M059J (cell line): ENCODE measurements around the gene UBE2O. TPM values are rescaled to one million over a fixed set of nuclear protein-coding genes. Genes with fewer than 3 reads are reported as not detected.
A peak's percentile ranks its signal among the peaks of the same experiment; 100 is the strongest.

Source experiments
- DNase-seq: peaks from one replicate; pipeline ENCODE4 v3.0.0-alpha.2; 2012; ENCODE audit warnings: low read depth
- total RNA-seq: library from RNA; depleted of rRNA; stranded (reverse); fragments of >200 nt; shearing (Covaris generic); gene quantifications from 2 replicates; pipeline ENCODE4 v1.2.3, GENCODE V29; 2014

UBE2O gene
- total RNA-seq, 1 experiment from 2014 or later = 18.5 TPM

DNA sequence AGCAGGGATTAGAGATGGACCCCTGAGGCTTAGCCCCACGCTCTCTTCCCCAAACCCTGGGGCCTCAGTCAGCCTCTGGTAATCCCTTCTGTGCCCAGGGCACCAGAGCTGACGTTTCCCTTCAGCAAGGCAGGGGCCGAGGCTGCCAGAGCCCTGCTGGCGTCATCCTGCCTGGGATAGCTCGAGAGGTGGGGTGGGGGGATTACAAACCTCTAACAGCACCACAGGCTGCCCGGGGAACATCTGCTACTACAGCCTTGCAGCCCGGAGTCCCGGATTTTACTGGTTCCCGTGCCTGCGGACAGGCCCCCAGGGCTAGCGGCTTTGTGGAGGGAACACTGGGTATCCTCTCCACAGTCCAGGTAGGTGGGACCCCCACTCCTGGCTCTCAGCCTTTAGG lies 14.4 kb upstream of the UBE2O start, which contains the start of gene AANAT:
Gene AANAT, plus strand, starts transcription at position 238 of the 400 bp plus-strand sequence. CDS start 1,144 bp downstream, outside the sequence.
- no peak for DNase-seq

- DNase-seq = no peak
These were observed 13.8 kb upstream of the UBE2O start for GRCh38 chr17:76466775-76467130.

GRCh38 chr17:76462556-76463290 lies 9.8 kb upstream of the UBE2O start:
- no peak for DNase-seq

GRCh38 chr17:76461765-76462555 lies 9.0 kb upstream of the UBE2O start:
- DNase-seq = no peak

- no peak for DNase-seq
These were observed 6.7 kb upstream of the UBE2O start for GRCh38 chr17:76459674-76460073.

DNA sequence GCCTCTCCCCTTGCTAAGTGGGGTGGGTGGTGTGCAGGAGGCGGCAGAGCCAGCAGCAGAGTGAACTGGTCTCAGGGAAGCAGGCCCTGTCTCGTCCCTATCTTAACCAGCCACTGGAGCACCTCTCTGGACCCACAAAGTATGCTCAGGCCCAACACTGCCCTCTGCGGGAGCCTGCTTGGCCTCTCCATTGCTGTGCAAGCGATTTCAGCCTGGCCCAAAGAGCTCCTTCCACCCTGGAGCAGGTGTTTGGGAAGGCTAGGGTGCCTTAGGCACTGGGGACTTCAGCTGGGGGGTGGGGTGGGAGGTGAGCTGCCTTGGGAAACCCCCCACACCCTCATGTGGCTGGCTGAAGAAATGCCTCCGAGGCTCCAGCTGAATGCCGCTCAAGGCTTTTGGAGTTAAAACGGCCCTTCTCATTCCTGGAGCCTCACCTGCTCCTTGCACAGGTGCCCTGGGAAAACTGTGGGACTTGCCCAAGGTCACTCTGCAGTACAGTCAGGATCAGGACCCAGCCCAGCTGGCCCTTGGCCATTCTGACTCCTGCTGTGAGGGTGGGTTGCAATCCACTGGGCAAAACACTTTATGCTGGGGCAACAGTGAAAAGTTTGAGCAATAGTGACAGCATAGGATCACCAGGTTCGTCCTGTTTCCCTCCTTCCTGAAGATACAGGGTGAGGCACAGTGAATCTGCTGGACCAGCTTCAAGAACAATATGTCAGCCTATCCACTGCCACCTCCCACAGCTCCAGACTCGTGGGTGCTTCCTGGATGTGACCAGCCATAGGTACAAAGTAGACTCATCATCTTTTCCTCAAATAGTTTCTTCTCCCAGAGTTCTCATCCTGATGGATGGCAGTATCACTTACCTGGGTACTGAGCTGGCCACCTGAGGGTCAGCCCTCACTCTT lies 5.9 kb upstream of the UBE2O start:
- peak; percentile 67 for DNase-seq

DNA sequence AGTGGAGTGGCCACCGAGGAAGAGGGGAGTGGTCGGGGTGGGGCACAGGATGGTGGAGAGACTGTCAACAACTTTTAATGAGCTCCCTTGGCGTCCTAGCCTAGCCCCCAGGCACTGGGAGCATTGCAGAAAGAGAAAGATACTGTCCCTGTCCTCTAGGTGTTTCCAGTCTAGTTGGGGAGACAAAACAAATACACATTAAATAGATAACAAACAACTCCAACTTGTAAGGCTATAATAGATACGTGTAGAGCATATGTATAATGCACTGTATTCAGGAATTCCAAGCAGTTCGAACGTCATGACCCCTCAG lies 435 bp upstream of the UBE2O start:
- no peak for DNase-seq

- DNase-seq = no peak
These were observed 759 bp downstream of the UBE2O start for GRCh38 chr17:76452127-76452659.

- no peak for DNase-seq
These were observed 1.4 kb downstream of the UBE2O start for GRCh38 chr17:76451506-76451905.

GRCh38 chr17:76449126-76449525 lies 3.8 kb downstream of the UBE2O start:
- DNase-seq = peak; percentile 46

DNA sequence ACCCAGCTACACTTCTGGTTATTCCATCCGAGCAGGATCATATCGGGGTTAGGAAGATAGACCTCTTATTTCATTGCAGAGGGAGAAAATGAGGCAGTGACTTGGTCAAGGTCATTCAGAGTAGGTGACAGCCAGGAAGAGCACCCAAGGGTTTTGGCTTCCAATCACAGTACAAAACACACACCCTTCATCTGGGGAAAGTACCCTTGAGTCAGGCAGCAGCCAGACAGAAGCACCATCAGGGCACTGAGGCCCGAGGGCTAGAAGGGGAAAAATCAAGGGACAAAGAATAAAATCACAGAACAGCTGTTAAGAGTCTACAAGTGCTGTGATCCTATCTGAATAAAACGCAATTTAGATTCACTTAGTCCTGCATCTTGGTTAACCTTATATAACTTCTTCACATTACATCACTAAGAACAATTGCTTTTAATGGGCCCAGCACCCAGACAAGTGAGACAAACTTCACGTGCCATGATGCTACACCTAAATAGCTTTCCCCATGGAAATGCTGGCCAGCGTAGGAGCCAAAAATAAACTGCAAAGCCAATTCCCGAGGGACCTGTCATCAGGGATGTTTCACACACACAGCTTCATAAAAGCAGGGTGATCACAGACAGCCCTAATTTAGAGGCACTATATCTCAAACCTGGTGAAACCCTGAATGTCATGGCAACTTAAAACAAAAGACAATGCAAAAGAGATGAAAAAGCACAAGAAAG lies 4.9 kb downstream of the UBE2O start:
- peak; percentile 75 for DNase-seq

GRCh38 chr17:76446449-76447231 lies 6.3 kb downstream of the UBE2O start:
- peak; percentile 96 for DNase-seq

DNA sequence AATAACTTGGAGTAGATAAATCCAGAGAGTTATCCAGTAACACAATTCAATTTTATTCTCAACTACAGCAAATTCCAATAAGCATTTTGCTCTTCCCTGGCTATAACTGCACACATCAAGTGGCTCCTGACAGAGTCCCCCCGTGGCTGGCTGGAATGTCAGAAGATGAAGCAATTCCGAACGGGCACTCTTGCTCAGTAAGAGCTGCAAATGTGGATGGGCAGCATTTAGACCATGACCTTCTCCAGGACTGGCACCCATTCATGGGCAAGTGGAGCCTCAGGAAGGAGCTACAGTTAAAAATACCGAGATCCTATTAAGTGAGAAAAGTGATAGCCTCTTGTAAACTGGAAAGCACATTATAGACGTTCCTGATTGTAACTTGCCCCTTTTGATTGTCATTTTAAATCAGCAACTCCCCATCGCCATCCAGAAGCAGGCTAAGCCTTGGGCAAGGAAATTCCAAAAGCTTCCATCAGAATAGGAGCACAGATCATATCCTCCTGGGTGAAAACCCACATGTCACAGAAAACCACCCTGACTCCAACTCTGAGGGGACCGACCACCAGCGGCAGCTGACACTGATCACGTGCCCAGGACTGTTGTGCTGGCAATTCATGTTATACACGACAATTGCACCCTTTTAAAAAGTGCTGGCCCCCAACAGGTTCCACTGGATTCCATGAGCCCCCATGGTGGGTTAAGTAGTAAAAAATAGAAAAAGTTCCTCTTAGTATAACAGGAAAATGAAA lies 7.1 kb downstream of the UBE2O start:
- DNase-seq = no peak

DNA sequence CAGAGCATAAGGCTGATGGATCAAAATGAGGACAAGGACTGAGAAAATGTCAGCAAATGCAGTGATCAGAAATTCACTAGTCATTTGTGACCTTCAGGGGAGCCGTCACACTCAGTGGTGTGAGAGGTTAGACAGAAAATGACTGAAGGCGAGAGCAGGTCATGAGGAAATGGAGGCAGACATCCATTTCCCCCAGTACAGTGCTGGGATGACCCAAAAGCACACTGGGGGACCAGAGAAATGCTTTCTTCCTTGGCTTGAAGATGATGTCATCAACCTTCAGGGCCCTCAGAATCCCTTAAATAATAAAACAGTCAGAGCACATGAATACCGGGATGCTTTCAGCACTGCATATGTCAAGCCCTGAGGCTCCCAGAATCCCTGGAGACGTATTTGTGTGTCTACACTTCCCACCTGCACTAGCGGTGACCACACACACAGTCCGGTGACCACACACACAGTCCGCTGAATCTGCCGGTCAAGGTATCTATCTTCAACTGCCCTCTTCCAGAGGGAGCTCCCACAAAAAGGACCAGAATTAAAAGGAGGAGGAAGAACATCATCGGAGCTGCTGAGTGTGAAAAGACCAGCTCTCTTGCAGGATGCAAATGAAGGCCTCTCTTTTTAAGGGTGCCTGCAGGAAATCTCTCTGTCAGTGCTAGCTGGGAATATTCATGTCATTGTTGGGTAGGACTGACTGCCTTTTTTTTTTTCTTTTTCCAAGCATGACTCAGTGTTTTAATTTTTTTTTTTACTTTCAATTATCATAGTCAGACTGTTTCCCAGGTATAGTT lies 8.2 kb downstream of the UBE2O start:
- DNase-seq = peak; percentile 73

- DNase-seq = no peak
These were observed 10.3 kb downstream of the UBE2O start for GRCh38 chr17:76442341-76443338.

DNA sequence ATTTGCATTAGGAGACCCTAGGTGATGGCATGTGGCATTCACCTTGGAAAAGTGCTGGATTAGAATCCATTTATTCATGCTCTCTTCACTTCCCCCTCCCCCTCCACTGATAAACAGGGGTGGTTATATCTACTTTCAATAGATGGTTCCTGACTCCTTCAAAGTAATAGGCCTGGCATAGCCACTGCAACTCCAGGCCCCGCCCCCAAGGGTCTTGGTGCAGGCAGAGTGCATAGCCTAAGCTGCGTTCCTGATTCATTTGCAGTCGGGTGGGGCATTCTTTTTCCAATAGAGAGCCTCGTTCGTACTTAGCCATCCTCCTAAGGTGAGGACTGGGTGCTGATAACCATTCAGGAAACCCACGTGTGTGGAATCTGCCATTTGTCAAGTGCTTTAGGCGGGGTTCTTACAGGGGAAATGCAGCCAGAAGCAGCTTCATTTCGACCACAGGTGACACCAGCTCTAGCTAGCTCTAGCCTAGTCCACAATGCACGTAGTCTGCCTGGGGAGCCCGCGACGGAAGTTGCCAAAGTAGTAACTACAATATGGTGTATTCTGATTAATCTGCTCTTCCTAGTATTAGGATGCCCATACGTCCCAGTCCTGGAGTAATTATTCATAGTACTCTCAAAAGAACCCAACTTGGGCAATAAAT lies 11.1 kb downstream of the UBE2O start:
- no peak for DNase-seq

- DNase-seq = no peak
These were observed 12.1 kb downstream of the UBE2O start for GRCh38 chr17:76440751-76441362.
